ENCODE results near the gene TMEM225B. TPM values are rescaled to one million over a fixed set of nuclear protein-coding genes. Genes with fewer than 3 reads are reported as not detected.
"Not testable (repeated sequence)": the region's sequence is repeated elsewhere in the genome, so short reads cannot be mapped to it uniquely, and the experiment has no call there.

Gene TMEM225B
- total and polyA plus RNA-seq, 9 donors: 0.25 to 3.5 (median 1.2) TPM

DNA sequence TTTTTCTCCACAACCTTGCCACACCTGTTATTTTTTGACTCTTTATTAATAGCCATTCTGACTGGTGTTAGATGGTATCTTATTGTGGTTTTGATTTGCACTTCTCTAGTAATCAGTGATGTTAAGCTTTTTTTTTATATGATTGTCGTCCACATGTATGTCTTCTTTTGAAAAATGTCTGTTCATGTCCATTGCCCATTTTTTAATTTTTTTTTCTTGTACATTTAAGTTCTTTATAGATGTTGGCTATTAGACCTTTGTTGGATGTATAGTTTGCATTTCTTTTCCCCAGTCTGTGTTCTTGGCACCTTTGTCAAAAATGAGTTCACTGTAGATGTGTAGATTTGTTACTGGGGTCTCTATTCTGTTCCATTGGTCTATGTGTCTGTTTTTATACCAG lies 47.5 kb downstream of the TMEM225B start:
- no peaks in the 10 kb centered on the region for H3K36me3 ChIP-seq

DNA sequence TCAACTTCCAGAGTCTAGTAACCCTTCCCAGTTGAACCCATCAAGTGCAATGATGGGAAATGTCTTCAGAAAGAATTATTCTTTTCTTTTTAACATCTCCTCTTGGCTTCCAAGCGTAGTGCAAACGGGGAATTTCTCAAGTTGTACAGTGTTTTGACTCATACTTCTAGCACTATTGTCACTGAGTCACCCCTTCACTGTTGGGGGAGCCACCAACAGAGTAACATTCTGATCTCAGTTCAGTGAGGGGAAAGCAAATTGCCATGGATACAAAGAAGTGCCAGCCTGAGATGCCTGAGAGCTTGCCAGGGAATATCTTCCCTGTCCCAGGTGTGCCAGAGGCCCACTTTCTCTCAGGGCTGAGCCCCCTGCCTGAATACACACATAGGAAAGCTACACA lies 50.8 kb downstream of the TMEM225B start:
- Histone ChIP-seq H3K27me3 (no peaks in the 10 kb centered on the region), H3K36me3 (no peaks in the 10 kb centered on the region), H3K27ac (no peak overlapping the region), H3K4me3 (no peak overlapping the region), H3K9me3 (no peaks in the 10 kb centered on the region), H3K4me1 (ENCODE audit: insufficient read depth) (no peaks in the 10 kb centered on the region)
- TF ChIP-seq POLR2A (IDR thresholded peaks at IDR 0.05) (no peak), EP300 (IDR thresholded peaks at IDR 0.05) (no peak)
- TF ChIP-seq, protein P1, sequence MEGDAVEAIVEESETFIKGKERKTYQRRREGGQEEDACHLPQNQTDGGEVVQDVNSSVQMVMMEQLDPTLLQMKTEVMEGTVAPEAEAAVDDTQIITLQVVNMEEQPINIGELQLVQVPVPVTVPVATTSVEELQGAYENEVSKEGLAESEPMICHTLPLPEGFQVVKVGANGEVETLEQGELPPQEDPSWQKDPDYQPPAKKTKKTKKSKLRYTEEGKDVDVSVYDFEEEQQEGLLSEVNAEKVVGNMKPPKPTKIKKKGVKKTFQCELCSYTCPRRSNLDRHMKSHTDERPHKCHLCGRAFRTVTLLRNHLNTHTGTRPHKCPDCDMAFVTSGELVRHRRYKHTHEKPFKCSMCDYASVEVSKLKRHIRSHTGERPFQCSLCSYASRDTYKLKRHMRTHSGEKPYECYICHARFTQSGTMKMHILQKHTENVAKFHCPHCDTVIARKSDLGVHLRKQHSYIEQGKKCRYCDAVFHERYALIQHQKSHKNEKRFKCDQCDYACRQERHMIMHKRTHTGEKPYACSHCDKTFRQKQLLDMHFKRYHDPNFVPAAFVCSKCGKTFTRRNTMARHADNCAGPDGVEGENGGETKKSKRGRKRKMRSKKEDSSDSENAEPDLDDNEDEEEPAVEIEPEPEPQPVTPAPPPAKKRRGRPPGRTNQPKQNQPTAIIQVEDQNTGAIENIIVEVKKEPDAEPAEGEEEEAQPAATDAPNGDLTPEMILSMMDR (IDR thresholded peaks at IDR 0.05): no peak
- WGBS, 3 donors: 92 to 96% (median 95%) methylated on average over 2 of the region's 2 CpGs
- intact Hi-C loops (cut with DNase I): no loop called here
- no peak for DNase-seq

More for the DNA sequence above, 47.5 kb downstream of the TMEM225B start:
- Histone ChIP-seq H3K9me3 (no peaks in the 10 kb centered on the region), H3K4me3 (no peak overlapping the region), H3K27ac (no peak overlapping the region), H3K4me1 (ENCODE audit: insufficient read depth) (no peaks in the 10 kb centered on the region), H3K27me3 (no peaks in the 10 kb centered on the region)
- intact Hi-C loops (cut with DNase I): no loop called here
- TF ChIP-seq, protein P1 (IDR thresholded peaks at IDR 0.05): no peak
- TF ChIP-seq EP300 (IDR thresholded peaks at IDR 0.05): no peak
- TF ChIP-seq POLR2A (IDR thresholded peaks at IDR 0.05): no peak
- no peak for DNase-seq
- WGBS, 3 donors: 95 to 100% (median 95%) methylated on average over 1 of the region's 1 CpG

DNA sequence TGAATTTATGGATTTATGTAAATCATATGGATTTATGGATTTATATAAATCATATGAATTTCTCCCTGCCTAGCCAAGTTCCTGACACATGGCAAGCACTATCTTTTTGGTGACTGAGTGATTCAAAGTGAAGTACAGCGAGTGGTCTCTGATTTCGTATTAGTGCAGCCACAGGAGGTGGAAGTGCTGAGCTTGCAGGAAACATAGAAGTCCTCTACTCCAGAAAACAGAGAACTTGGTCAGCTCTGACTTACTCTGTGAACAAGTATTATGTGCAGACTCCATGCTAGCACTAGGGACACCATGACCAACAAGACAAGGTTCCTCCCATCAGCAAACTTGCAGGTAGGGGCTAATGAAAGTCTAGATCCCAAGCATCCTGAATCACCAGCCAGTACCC lies 53.2 kb downstream of the TMEM225B start:
- TF ChIP-seq EP300 (IDR thresholded peaks at IDR 0.05): no peak
- TF ChIP-seq, protein P1 (IDR thresholded peaks at IDR 0.05): no peak
- no peak for TF ChIP-seq POLR2A (IDR thresholded peaks at IDR 0.05)
- WGBS, 3 donors: 98 to 99% (median 98%) methylated on average over 2 of the region's 2 CpGs
- DNase-seq: no peak
- no peak overlapping the region for H3K27ac ChIP-seq
- no peak overlapping the region for H3K4me3 ChIP-seq
- no peaks in the 10 kb centered on the region for H3K36me3 ChIP-seq
- H3K4me1 ChIP-seq (ENCODE audit: insufficient read depth): no peaks in the 10 kb centered on the region
- no peaks in the 10 kb centered on the region for H3K27me3 ChIP-seq
- H3K9me3 ChIP-seq: no peaks in the 10 kb centered on the region
- intact Hi-C loops (cut with DNase I): no loop called here

DNA sequence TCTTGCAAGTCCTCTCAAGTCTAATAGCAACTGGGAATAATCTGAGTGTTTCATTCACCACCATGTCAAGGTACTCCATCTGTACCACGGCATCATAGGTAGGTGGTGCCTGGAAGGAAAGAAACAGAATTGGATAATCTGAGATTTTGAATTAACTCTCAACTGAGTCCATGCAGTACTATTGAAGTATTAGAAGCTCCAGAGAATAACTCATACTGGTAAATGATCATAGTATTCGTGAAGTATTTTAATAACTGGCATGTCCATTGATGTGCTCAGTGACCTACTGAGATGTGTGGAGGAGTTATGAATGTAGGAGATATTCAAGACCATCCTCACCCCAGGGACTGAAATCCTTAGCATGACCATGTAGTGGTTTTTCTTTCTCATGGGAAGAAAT lies 54.6 kb downstream of the TMEM225B start:
- no peaks in the 10 kb centered on the region for H3K4me1 ChIP-seq (ENCODE audit: insufficient read depth)
- no peak overlapping the region for H3K4me3 ChIP-seq
- H3K9me3 ChIP-seq: no peaks in the 10 kb centered on the region
- no peak overlapping the region for H3K27ac ChIP-seq
- H3K27me3 ChIP-seq: no peaks in the 10 kb centered on the region
- TF ChIP-seq EP300 (IDR thresholded peaks at IDR 0.05) (no peak), POLR2A (IDR thresholded peaks at IDR 0.05) (no peak)
- TF ChIP-seq, protein P1 (IDR thresholded peaks at IDR 0.05): no peak
- H3K36me3 ChIP-seq: no peaks in the 10 kb centered on the region
- no peak for DNase-seq
- WGBS, 3 donors: 95 to 97% (median 96%) methylated on average over 2 of the region's 2 CpGs
- intact Hi-C loops (cut with DNase I): no loop called here

DNA sequence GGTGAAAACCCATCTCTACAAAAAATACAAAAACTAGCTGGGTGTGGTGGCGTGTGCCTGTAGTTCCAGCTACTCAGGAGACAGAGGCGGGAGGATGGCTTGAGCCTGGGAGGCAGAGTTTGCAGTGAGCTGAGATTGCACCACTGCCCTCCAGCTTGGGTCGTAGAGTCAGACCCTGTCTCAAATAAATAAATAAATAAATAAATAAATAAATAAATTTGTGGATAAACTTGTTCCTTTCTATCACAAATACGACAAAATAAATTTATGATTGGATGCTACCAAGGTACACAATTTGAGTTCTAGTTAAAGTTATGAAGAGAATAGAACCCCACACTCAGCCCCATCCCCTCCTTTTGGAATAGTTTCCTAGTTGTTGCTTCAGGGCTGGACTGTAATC lies 55.2 kb downstream of the TMEM225B start:
- H3K4me3 ChIP-seq; DNase-seq; H3K27me3 ChIP-seq; H3K27ac ChIP-seq; H3K36me3 ChIP-seq; H3K4me1 ChIP-seq (ENCODE audit: insufficient read depth); intact Hi-C loops (cut with DNase I); H3K9me3 ChIP-seq: not testable (repeated sequence)
- WGBS, 3 donors: 96 to 97% (median 97%) methylated on average over 4 of the region's 4 CpGs

Measured in ovary (tissue), 9 donors.